Activated naive CD8-positive, alpha-beta T cell treated with anti-CD3 and anti-CD28 coated beads for 36 hours (primary cell): Measurements from ENCODE around the gene RSL1D1. TPM values are rescaled to one million over a fixed set of nuclear protein-coding genes. Genes with fewer than 3 reads are reported as not detected.

Experiments used
- DNase-seq: peaks from one replicate; pipeline ENCODE4 v3.0.0; 2021
- H3K27ac Mint-ChIP-seq: one replicate; pipeline ENCODE4 v1.8.0; 2022; ENCODE audit warnings: mild to moderate bottlenecking, moderate library complexity, mixed read lengths
- H3K27me3 Mint-ChIP-seq: one replicate; pipeline ENCODE4 v1.8.0; 2022; ENCODE audit warnings: mild to moderate bottlenecking, mixed read lengths
- H3K36me3 Mint-ChIP-seq: one replicate; pipeline ENCODE4 v1.8.0; 2021; ENCODE audit warnings: mild to moderate bottlenecking, mixed read lengths
- H3K4me1 Mint-ChIP-seq: one replicate; pipeline ENCODE4 v1.8.0; 2021; ENCODE audit warnings: mixed read lengths
- H3K4me3 Mint-ChIP-seq: one replicate; pipeline ENCODE4 v1.8.0; 2022; ENCODE audit warnings: mild to moderate bottlenecking, moderate library complexity, mixed read lengths
- H3K9me3 Mint-ChIP-seq: one replicate; pipeline ENCODE4 v1.8.0; 2022; ENCODE audit warnings: mixed read lengths
- total RNA-seq, 2 experiments: library from RNA; stranded (reverse); gene quantifications; one replicate each; pipeline ENCODE4 v1.2.3, GENCODE V29; 2021

RSL1D1 gene
- 100 to 1,000 TPM; 434 to 441 TPM for total RNA-seq

DNA sequence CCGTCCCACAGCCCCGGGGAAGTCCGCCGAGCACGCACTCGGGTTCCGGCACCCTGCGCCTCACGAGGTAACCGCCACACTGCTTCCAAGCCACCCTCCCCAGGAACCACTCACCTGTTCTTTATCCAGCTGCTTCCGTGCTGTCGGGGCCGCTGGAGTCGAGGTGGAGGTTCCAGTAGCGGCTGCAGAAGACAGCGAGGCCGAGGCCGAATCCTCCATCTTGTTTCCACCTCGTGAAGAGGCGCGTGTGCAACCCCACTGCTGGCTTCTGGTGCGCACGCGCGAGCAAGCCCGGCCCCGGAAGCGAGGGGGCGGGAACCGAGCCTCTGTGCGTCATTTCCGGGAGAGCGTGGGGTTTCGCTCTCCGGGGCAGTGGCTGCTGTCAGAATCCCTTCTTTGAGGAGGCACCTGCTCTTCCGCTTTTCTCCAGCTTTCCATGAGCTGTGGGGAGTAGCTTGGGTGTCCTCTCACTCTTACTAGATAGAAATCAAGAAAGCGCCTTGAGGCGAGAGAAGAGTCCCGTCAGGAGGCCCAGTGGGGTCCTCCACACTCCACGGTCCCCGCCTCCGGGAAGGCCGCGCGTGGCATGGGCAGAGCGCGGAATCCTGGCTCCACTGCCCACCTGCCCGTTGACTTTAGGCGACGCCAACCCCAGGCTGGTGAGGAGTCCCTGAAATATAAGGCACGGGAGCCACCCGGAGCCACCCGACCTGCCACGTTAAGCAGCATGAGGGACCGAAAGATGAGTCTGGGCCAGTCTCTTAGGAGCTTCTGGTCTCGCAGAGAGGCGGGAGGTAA is at the start of gene RSL1D1:
TSS of gene RSL1D1 (minus strand) at position 249 of the 798 bp plus-strand sequence. CDS start at position 219, 30 bp downstream.
- Mint-ChIP-seq H3K36me3 (peaks cover 55% of the 10 kb centered on the region), H3K4me1 (peaks cover 44% of the 10 kb centered on the region), H3K27me3 (no peaks in the 10 kb centered on the region), H3K9me3 (no peaks in the 10 kb centered on the region), H3K27ac (peak within 1 kb of the TSS; percentile 97), H3K4me3 (peak within 1 kb of the TSS; percentile 99)
- peak; percentile 95 for DNase-seq

DNA sequence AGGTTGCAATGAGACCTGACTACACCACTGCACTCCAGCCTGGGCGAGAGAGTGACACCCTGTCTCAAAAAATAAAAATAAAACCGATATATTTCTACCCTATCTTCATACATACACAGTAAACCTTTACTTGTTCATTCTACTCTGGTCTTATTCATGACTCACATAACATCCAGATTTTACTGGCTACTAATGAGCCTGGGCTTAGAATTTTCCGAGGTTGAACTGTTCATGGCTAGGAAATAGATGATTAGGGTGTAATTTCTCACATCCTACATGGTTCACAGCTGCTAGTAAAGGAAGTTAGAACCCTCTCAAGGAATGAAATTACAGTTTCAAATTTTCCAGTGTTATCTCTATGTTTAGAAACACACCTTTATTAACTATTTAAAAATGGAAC is 49.7 kb upstream of the RSL1D1 start:
- no peaks in the 10 kb centered on the region for H3K9me3 Mint-ChIP-seq
- peak overlapping the region; percentile 68 for H3K27ac Mint-ChIP-seq
- no peaks in the 10 kb centered on the region for H3K27me3 Mint-ChIP-seq
- DNase-seq = no peak
- peaks cover 51% of the 10 kb centered on the region for H3K4me1 Mint-ChIP-seq
- H3K36me3 Mint-ChIP-seq = peaks cover 18% of the 10 kb centered on the region
- no peak overlapping the region for H3K4me3 Mint-ChIP-seq

- peak overlapping the region; percentile 42 for H3K27ac Mint-ChIP-seq
- H3K9me3 Mint-ChIP-seq = no peaks in the 10 kb centered on the region
- H3K4me1 Mint-ChIP-seq = peaks cover 40% of the 10 kb centered on the region
- no peaks in the 10 kb centered on the region for H3K27me3 Mint-ChIP-seq
- peaks cover 15% of the 10 kb centered on the region for H3K36me3 Mint-ChIP-seq
- H3K4me3 Mint-ChIP-seq = no peak overlapping the region
- no peak for DNase-seq
These were observed 45.3 kb upstream of the RSL1D1 start for GRCh38 chr16:11896486-11897176.

DNA sequence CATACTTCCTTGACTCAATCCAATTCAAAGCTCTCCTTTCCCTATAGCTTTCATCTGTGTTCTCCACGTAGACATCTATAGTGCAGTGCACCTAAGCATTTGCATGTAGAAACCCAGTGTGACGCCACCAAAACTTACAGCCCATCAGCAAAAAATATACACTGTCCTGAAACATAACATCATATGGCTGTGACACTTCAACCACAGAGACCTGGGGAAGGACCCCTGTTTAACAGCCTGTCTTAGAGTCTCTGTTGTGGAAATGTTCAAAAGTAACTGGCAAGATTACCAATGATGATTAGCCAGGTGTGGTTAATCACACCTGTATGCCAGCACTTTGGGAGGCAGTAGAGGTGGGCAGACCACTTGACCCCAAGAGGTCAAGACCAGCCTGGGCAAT is 42.2 kb upstream of the RSL1D1 start:
- Mint-ChIP-seq H3K36me3 (peaks cover 10% of the 10 kb centered on the region), H3K9me3 (no peaks in the 10 kb centered on the region), H3K27me3 (no peaks in the 10 kb centered on the region), H3K27ac (peak overlapping the region; percentile 0), H3K4me1 (peaks cover 18% of the 10 kb centered on the region), H3K4me3 (no peak overlapping the region)
- no peak for DNase-seq

- Mint-ChIP-seq H3K27me3 (no peaks in the 10 kb centered on the region), H3K9me3 (no peaks in the 10 kb centered on the region), H3K4me1 (peaks cover 12% of the 10 kb centered on the region), H3K27ac (no peak overlapping the region), H3K36me3 (peaks cover 11% of the 10 kb centered on the region), H3K4me3 (no peak overlapping the region)
- no peak for DNase-seq
These were observed 41.4 kb upstream of the RSL1D1 start for GRCh38 chr16:11892761-11893160.

- Mint-ChIP-seq H3K4me3 (no peak overlapping the region), H3K27me3 (no peaks in the 10 kb centered on the region), H3K36me3 (peaks cover 21% of the 10 kb centered on the region), H3K9me3 (no peaks in the 10 kb centered on the region), H3K27ac (no peak overlapping the region), H3K4me1 (peaks cover 5% of the 10 kb centered on the region)
- no peak for DNase-seq
These were observed 39.1 kb upstream of the RSL1D1 start for GRCh38 chr16:11890231-11890965.

- no peak overlapping the region for H3K4me3 Mint-ChIP-seq
- no peak overlapping the region for H3K27ac Mint-ChIP-seq
- no peaks in the 10 kb centered on the region for H3K27me3 Mint-ChIP-seq
- H3K9me3 Mint-ChIP-seq = no peaks in the 10 kb centered on the region
- peaks cover 22% of the 10 kb centered on the region for H3K36me3 Mint-ChIP-seq
- no peak for DNase-seq
- H3K4me1 Mint-ChIP-seq = no peaks in the 10 kb centered on the region
These were observed 35.5 kb upstream of the RSL1D1 start for GRCh38 chr16:11886881-11887280.

DNA sequence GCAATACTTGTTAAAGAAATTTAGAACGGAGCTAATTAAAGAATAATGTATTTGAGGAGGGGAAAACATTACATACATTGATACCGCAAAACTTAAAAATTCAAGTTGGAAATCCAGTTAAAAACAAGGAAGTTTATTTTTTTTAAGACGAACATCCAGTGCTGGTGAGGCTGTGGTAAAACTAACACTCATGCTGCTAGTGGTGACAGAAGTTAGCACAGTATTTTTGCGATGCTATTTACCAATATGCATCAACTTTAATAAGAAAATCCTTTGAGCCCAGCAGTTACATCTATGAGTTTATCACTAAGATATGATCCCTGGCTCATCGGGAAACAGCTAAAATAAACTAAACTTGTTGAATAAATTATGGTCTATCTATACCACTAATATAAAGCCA is 32.7 kb upstream of the RSL1D1 start:
- no peaks in the 10 kb centered on the region for H3K9me3 Mint-ChIP-seq
- H3K4me3 Mint-ChIP-seq = no peak overlapping the region
- H3K27me3 Mint-ChIP-seq = no peaks in the 10 kb centered on the region
- peaks cover 24% of the 10 kb centered on the region for H3K36me3 Mint-ChIP-seq
- peaks cover 4% of the 10 kb centered on the region for H3K4me1 Mint-ChIP-seq
- H3K27ac Mint-ChIP-seq = no peak overlapping the region
- DNase-seq = no peak

DNA sequence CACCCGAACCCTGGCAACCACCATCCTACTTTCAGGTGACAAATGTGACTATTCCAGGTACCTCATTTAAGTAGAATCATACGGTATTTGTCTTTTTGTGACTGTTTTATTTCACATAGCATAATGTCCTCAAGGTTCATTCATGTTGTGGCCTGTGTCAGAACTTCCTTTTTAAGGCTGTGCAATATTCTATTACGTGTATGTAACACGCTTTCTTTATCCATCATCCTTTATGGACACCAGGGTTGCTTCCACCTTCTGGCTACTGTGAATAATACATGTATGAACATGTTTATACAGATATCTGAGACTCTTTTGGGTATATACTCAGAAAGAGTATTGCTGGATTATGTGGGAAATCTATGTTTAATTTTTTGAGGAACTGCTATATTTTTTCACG is 28.7 kb upstream of the RSL1D1 start:
- H3K36me3 Mint-ChIP-seq = peaks cover 22% of the 10 kb centered on the region
- H3K4me1 Mint-ChIP-seq = peaks cover 4% of the 10 kb centered on the region
- DNase-seq = no peak
- H3K27ac Mint-ChIP-seq = peak overlapping the region; percentile 50
- no peaks in the 10 kb centered on the region for H3K9me3 Mint-ChIP-seq
- H3K27me3 Mint-ChIP-seq = no peaks in the 10 kb centered on the region
- no peak overlapping the region for H3K4me3 Mint-ChIP-seq

DNA sequence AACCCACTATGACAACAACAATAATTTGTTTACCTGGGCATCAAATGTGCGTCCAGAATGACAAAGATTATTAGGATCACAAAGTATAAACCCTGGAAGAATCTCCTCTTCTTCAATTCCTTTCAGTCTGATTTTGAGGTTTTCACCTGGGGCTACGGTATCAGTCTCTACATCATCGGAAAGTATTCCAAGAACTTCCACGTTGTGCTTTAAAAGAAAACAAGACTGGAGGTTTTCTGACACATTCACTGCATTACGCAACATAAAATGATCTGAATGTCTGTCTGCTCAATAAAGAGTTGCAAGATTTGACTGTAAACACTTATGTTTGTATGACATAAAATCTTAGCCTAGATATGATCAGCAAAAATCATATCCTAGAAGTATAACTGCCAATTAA is 26.0 kb upstream of the RSL1D1 start:
- Mint-ChIP-seq H3K4me3 (no peak overlapping the region), H3K27ac (no peak overlapping the region), H3K36me3 (peaks cover 31% of the 10 kb centered on the region), H3K27me3 (no peaks in the 10 kb centered on the region), H3K4me1 (peaks cover 4% of the 10 kb centered on the region), H3K9me3 (no peaks in the 10 kb centered on the region)
- no peak for DNase-seq

GRCh38 chr16:11876306-11876705 is 25.0 kb upstream of the RSL1D1 start:
- H3K4me1 Mint-ChIP-seq = peaks cover 4% of the 10 kb centered on the region
- H3K4me3 Mint-ChIP-seq = no peak overlapping the region
- H3K27me3 Mint-ChIP-seq = no peaks in the 10 kb centered on the region
- H3K36me3 Mint-ChIP-seq = peaks cover 24% of the 10 kb centered on the region
- no peak for DNase-seq
- H3K9me3 Mint-ChIP-seq = no peaks in the 10 kb centered on the region
- H3K27ac Mint-ChIP-seq = peak overlapping the region; percentile 16

GRCh38 chr16:11875721-11876120 is 24.4 kb upstream of the RSL1D1 start:
- Mint-ChIP-seq H3K27ac (no peak overlapping the region), H3K4me3 (no peak overlapping the region), H3K36me3 (peaks cover 21% of the 10 kb centered on the region), H3K4me1 (peaks cover 4% of the 10 kb centered on the region), H3K27me3 (no peaks in the 10 kb centered on the region), H3K9me3 (no peaks in the 10 kb centered on the region)
- no peak for DNase-seq

GRCh38 chr16:11871193-11871592 is 19.9 kb upstream of the RSL1D1 start:
- DNase-seq = no peak
- H3K27me3 Mint-ChIP-seq = no peaks in the 10 kb centered on the region
- no peak overlapping the region for H3K4me3 Mint-ChIP-seq
- H3K27ac Mint-ChIP-seq = no peak overlapping the region
- peaks cover 23% of the 10 kb centered on the region for H3K36me3 Mint-ChIP-seq
- H3K9me3 Mint-ChIP-seq = no peaks in the 10 kb centered on the region
- H3K4me1 Mint-ChIP-seq = peaks cover 12% of the 10 kb centered on the region

- Mint-ChIP-seq H3K4me3 (no peak overlapping the region), H3K4me1 (peaks cover 17% of the 10 kb centered on the region), H3K9me3 (no peaks in the 10 kb centered on the region), H3K27ac (no peak overlapping the region), H3K27me3 (no peaks in the 10 kb centered on the region), H3K36me3 (peaks cover 21% of the 10 kb centered on the region)
- DNase-seq = no peak
These were observed 19.1 kb upstream of the RSL1D1 start for GRCh38 chr16:11870399-11870798.
